ENCODE results near the gene MYO15B. TPM values are rescaled to one million over a fixed set of nuclear protein-coding genes. Genes with fewer than 3 reads are reported as not detected.
"Not testable (repeated sequence)": the region's sequence is repeated elsewhere in the genome, so short reads cannot be mapped to it uniquely, and the experiment has no call there.

Gene MYO15B
- total RNA-seq, 1 experiment from 2014 or later = 0.02 TPM

DNA sequence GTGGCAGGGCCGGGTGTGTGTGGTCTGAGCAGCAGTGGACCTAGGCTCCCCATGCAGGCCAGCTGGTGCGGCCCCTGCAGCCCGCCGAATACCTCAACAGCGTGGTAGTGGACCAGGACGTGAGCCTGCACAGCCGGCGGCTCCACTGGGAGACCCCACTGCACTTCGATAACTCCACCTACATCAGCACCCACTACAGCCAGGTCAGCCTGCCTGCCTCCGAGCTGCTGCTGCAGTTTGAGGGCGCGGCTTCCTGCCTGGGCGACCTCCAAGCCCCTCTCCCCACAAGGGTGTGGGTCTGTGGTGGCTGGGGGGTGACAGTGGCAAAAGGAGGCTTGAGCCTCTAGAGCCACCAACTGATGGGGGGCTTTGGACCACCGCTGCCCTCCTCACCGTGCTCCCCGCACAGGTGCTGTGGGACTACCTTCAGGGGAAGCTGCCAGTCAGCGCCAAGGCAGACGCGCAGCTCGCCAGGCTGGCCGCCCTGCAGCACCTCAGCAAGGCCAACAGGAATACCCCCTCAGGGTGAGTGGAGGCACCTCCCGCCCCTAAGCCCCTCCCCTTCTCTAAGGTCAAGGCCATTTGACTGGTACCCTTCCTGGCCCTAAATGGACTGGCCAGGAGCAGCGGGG lies 37.2 kb downstream of the MYO15B start:
- no peak for DNase-seq (ENCODE audit: low spot score)

DNA sequence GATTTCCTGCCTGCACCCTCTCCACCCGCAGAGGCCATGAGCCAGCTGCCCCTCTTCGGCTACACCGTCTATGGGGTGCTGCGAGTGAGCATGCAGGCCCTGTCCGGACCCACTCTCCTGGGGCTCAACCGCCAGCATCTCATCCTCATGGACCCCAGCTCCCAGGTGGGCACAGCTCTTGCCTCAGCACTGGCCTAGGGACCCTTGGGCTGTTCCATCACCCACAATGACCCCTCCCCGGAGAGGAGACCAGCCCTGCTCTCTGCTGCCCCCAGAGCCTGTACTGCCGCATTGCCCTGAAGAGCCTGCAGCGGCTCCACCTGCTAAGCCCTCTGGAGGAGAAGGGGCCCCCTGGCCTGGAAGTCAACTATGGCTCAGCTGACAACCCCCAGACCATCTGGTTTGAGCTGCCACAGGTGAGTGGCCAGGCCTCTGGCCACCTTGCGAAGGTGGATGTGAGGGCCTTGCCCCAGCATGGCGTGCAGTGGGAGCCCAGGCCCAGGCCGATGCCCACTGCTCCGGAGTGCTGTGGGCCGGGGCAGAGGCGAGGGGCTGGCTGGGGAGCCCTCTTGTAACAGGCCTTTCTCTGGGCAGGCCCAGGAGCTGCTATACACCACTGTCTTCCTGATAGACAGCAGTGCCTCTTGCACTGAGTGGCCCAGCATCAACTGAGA lies 38.4 kb downstream of the MYO15B start:
- DNase-seq (ENCODE audit: low spot score) = no peak

DNA sequence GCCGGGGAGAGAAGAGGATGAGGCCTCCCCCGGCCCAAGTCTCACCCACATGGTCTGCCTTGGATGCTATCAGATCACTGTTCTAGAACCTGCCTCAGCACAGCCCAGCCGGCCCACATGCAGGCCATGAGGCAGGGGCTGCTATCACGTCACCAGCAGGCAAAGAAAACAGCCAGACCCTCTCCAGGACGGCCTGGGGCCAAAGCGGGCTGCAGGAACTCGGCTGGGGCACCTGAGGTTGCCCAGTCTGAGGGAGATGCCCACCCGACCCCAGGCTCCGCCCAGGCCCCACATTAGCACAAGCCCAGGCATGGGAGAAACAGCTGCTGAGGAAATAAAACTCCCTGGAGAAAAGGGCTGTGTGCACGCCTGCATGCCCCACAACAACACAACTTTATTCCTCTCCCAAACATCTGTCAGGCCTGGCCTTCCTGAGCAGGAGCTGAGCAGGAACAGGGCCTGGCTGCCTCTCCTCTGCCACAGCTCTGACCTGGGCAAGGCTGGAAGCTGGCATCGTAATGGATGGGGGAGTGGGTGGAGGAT lies 39.0 kb downstream of the MYO15B start:
- no peak for DNase-seq (ENCODE audit: low spot score)

DNA sequence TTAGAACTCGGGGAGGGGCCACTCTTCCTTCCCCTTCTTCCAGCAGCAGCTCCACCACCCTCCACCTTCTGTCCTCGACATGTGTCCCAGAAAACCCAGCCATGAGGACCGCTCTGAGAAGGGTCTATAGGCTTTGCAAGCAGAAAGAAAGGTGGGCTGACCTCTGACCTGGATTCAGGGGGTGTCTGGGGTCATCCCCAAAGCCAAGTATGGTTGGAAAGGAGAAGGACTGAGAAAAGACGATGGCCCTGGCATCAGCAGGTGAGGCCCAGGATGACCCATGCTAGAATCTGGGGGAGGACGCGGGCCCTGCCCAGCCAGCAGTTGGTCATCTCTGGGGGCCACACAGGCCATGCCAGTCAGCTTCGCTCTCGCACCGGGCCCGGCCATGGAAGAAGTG lies 39.5 kb downstream of the MYO15B start:
- no peak for DNase-seq (ENCODE audit: low spot score)

DNA sequence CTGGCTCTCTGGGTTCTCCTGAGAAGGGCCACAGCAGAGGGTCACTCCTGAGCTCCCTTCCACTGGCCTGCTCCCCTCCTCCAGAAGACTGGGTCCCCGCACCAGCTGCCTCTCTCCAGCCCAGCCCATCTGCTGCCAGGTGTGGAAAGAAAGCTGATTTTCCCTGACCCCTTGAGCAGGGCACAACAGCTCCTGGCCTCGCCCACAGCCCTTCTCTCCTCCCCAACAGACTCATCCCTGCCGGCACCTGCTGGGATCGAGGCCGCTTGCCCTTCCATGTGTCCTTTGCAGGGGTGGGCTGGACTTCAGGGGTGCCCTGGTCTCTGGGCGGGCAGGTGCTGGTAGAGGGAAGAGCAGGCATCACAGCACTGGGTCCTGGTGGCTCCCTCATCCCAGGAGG lies 40.8 kb downstream of the MYO15B start:
- no peak for DNase-seq (ENCODE audit: low spot score)

DNA sequence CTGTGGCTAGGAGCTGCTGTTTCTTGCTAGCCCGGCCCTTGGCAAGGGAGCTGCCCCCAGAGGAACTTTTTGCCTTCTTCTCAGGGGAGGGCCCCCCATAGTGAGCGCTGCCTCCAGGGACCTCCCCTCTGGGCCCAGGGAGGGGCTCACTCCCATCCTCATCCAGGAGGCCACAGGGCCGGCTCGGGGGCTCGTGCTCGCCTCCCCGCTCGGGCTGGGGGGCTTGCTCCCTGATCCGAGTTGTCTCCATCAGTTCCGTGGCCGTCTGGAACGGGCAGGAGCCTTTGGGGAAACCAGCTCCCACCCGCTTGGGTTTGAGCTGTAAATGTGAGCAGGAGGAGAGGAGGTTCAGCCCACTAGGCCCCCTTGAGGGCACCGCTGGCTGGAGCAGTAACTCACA lies 41.6 kb downstream of the MYO15B start:
- no peak for DNase-seq (ENCODE audit: low spot score)

DNA sequence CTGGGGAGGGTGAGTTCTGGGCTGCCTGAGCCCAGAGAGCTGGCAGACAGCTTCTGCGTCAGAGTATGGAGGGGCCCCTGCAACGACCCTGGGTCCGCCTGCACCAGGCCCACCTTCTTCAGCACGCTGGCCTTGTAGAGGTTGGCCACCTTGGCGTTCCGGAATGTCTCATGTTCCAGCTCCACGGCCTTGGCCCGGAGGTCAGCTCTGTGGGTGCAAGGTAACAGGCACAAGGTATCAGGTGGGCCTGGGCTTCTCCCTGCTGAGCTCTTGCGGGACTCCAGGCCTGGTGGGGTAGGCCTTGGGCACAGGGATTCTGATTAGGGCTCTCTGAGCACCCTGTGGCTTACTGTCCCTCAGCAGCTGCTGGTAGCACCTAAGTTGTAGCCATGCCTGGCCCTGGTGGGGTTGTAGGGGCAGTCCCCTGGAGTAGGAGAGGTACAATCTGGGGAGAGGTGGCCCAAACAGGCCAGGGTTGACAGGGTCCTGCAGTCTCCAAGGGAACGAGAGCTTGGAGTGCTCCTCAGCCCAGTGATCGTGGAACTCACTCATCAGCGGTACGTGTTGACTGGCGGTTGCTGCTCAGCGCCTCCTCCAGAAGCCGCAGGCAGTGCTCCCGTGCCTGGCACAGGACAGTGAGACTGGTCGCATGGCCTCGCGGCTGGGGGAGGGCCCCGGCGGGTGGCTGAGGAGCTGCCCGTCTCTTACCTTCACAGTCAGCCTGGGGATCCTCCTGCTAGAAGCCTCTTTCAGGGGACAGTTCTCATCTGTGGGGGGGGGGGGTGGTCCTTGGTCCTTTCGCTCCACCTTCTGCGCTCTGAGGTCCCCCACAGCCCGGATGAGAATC lies 42.7 kb downstream of the MYO15B start:
- DNase-seq (ENCODE audit: low spot score) = no peak

DNA sequence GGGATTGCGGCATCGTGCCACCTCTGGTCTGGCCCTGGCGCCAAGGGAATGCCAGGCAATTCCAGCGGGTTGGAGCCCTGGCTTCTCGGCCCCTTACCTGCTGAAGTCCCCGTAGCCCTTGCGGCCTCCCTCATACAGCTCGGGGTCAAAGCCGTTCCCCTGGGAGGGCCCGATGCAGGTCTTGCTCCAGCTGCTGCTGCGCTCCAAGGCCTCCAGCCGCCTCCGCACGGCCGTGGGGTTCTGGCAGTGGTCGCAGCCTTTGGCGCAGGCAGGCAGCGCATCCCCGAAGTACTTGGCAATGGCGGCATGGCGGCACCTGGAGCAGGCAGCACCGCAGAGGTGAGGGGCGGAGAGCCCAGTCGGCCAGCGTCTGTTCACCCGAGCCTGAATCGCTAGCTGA lies 43.8 kb downstream of the MYO15B start:
- no peak for DNase-seq (ENCODE audit: low spot score)

DNA sequence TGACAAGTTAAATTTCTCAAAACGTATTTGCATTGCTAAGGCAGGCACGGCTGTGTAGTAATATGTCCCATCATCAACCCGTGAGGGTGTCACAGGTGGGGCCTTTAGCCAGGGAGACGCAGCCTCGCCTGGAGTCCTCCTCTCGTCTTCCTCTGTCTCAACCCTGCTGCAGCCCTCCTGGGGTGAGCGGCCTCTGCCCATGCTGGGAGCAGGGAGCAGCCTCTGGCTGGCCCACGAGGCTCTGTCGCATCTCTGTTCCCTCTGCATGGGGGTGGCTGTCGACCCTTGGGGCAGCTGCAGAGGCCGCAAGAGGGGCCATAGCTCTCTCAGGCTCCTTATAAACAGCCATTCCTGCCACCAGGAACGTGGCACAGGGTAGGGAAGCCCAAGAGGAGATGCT lies 44.8 kb downstream of the MYO15B start:
- no peak for DNase-seq (ENCODE audit: low spot score)

DNA sequence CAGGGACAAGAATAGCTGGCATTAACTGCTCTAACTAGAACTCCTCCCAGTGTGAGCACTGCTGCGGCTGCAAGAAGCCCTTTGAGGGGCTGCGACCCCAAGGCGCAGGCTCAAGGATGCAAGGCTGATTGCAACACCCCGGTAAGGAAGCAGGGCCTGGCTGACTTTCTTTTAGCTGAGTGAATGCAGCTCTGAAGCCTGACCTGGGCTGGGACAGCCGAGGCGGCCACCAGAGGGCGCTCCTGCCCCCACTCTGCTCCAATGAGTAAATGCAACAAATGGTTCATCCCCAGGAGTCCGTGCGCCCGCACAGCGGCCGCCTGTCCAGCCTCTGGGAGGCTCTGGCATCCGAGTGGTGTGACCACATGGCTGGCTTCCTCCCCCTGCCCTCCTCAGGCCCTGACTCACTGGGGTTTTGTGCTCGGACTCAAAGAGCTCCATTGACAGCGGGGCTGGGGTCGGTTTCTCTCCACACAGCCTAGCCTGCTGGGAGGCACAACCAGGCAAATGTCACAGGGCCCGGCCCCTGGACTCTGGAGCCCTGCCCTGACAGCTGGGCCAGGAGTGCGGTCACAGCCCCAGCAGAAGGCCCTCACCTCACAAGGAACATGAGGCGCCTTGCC lies 45.4 kb downstream of the MYO15B start, which contains the start of gene SMIM5:
TSS of gene SMIM5 (plus strand) at position 572 of the 623 bp plus-strand sequence. CDS start 6,768 bp downstream, outside the sequence.
- peak; percentile 68 for DNase-seq (ENCODE audit: low spot score)

DNA sequence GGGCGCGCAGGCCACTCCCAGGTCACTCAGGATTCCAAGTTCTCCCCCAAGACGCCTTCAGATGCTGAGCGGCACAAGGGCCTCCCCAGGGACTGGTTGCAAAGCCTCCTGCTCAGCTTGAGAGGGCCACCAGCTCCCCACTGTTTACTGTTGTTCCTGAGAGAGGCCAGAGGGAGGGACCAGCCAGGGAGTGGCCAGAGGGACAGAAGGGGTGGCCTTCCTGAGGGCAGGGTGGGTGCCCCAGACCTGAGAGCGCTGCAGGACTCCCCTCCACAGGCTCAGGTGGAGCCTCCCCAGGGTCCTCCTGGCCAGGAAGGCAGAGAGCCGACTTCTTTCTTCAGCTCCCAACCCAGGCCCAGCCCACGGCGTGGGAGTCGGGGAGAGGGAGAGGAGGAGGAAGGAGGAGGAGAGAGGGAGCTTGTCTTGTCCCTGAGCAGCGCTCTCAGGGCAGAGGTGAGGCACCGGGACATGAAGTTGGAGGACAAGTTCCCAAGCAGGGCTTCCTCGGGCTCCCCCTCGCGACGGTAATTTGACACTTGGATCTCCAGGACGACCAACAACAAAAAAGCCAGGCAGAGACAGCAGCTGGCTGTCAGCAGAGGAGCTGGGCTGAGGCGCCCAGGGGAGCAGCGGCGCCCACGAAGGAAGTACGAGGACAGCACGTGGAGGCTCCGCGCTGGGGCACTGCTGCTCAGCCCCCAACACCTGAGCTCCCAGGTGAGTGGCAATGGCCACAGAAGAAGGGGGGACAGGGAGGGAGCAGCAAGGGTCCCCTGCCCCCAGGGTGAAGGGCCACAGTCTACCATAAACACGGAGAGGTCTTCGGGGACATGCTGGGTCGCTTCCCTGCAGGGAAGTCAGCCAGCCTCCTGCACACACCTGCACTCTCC lies 46.1 kb downstream of the MYO15B start:
- peak; percentile 88 for DNase-seq (ENCODE audit: low spot score)

DNA sequence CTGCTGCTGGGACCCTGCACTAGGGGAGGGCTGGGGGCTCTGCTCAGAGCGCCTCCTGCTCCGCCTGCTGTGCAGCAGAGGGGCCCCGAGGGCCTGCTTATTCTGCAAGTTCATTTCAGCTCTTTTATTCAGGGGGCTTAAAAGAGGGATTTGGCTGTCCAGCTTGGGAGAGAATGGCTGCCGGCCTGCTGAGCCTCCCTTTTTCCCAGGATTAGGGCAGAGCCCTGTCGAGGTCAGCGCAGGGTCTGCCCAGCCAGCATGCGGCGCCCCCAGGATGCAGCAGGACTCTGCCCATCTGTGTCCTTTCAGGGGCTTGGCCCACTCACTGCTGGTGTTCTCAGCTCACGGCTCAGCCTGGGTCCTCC lies 46.8 kb downstream of the MYO15B start:
- DNase-seq (ENCODE audit: low spot score) = no peak

DNA sequence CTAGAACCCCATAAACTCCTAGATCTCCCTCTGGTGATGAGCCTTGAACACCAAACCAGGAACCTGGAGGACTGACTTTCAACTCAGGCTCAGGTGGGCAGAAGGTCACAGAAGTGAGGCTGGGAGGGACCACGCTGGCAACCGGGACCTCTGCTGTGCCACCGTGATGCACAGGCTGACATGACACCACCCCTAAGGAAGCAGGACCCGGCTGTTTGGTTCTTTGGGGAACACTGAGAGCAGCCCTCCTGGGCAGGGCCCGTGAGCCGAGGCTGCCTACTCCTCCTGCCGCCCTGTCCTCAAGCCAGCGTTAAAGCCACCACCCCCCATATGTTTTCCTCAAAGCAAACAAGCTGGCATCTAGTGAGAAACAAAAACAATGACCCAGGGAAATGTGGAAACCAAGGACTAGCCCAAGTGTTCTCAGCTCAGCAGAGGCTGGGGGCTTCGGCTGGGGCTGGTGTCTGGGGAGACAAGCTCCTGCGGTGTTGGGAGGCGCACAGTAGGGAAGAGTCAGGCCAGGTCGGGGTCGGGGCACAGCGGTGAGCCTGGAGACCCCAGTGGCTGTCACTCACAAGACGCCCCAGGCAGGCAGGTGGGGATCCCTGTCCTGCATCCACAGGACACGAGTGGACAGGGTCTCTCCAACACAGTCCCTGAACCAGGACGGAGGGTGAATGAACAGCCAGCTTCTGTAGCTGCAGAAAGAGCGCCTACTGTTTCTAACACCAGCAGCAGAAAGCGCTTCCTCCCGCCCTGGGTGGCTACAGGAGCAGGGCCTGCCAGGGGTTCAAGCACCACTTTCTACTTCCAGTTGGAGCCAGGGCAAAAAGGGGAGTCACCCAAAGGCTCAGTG lies 47.4 kb downstream of the MYO15B start:
- DNase-seq (ENCODE audit: low spot score) = no peak

DNA sequence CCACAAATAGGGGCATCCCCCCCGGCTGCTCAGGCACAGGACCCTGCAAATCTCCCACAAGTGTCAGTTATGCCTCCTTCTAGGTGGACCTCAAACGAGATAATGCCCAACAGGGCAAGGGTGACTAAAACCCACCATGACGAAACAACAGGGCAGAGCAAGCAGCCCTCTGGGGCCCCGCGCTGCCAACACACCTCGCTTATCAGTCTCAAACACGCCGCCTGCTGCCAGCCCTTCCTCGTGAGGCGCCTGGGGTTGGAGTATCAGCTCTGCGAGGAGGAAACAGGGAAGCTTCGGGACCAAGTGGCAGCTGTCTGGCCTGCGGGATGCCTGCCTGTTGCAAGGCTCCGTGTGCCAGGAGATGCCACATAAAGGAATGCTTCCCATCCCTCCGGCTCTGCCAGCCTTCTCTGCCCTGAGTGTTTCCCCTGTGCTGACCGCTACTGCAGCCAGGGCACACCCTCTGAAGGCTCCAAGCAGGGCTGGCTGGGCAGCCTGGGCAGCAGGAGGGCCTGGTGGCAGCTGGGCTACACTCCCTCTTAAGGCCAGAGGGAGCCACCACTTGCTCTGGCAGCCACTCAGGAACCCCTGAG lies 48.1 kb downstream of the MYO15B start:
- DNase-seq (ENCODE audit: low spot score) = no peak

DNA sequence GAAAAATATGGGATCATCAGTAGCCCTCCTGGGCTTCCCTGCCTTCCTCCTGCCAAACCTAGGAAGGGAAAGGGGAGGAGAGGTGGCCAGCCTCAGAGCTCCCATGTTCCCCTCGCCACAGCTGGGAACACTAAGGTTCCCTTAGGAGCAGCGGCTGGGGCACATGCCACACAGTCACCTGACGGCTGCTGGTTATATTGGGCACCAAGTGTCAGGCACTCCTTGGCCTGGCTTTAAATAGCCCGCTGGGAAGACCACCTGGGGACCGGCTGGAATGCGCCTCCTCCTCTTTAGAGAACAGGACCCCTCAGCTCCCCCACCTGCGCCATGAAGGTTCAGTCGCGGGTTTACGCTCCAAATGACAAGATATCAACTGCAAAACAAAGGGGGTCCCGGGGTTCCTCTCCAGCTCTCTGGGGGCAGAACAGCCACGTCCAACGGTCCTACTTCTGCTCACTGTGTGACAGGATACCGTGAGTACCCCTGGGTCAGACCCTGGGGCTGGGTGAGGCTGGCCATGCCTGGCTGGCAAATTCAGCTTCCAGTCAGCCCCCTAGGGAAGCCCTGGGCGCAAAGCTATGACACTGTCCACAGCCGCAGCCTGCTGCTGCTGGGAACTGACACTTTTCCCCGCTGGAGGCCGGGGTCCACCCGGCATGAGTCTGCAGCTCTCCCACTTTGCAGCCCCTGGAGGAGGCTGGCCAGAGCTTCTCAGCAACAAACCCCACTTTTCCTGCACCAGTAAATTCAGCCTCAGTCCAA lies 49.0 kb downstream of the MYO15B start:
- DNase-seq (ENCODE audit: low spot score) = no peak

DNA sequence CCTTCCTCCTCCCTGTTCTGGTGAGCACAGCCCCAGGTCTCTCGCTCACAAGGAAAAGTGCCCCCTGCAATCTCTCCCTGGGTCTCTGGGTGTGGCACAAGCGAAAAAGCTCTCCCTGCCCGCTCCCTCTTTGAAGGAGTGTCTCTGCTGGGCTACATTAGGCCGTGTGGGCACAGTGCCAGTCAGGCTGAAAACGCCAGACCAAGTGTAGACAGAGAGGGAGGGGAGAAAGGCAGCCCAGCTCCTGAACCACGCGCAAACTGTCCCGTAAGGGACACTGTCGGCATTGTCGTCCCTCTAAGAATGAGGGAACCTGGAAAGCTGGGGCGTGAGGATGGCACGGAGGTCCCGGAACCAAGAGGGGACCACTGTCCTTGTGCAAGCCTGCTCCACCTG lies 49.5 kb downstream of the MYO15B start:
- DNase-seq (ENCODE audit: low spot score) = no peak

DNA sequence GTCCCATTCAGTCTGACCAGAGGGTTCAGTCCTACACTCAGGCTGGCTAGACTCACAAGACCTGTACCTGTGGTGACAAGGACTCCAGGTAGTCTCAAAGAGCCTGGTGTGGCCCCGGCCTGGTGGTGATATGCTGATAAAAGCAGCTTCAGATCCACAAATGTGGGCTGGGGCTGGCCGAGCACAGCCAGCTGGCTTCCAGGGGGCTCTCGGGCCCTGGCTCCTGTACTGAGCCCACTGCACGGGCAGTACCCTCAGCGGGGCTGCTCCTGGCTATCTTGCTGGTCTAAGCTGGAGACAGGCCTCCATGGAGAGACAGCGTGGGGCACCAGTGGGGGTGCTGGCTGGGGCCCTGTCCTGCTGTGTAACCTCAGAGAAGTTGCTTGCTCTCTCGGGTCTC lies 50.0 kb downstream of the MYO15B start:
- DNase-seq (ENCODE audit: low spot score) = no peak

DNA sequence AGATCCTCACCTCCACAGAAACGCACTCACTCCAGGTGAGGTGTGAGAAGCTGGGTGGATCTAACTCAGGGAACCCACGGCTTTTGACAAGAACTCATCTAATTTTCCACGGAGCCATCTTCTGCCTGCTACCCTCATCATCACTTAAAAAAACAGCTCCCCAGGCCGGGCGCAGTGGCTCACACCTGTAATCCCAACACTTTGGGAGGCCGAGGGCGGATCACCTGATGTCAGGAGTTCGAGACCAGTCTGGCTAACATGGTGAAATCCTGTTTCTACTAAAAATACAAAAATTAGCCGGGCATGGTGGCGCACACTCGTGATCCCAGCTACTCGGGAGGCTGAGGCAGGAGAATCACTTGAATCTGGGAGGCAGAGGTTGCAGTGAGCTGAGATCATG lies 50.4 kb downstream of the MYO15B start:
- DNase-seq (ENCODE audit: low spot score) = not testable (repeated sequence)

DNA sequence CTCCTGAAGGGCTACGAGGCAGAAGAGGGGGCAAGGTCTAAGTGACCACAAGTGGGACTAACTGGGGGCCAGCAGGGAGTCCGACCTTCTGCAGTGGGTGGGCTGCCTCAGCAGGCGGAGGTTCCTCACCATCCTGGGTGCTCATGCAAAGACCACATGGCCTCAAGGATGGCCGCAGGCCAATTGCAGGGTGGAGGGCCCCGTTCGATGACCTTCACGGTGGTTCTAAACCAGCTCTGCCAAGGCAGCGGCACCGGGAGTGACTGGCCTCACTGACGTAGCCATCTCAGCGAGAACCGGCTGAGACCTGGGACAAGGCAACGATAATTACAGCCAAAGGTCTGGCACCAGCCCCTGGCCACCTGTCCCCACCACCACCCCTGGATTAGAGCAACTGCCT lies 51.3 kb downstream of the MYO15B start:
- no peak for DNase-seq (ENCODE audit: low spot score)

Measured in H4 (cell line).